ENCODE results near the gene RABGAP1L.
"Not testable (repeated sequence)": the region's sequence is repeated elsewhere in the genome, so short reads cannot be mapped to it uniquely, and the experiment has no call there.

Gene RABGAP1L

GRCh38 chr1:174703309-174703708 lies 544.0 kb downstream of the RABGAP1L start:
- no peak for DNase-seq

GRCh38 chr1:174704300-174704699 lies 545.0 kb downstream of the RABGAP1L start:
- no peak for DNase-seq

- no peak for DNase-seq
Measured at GRCh38 chr1:174710868-174711845, 551.8 kb downstream of the RABGAP1L start.

GRCh38 chr1:174711848-174712247 lies 552.5 kb downstream of the RABGAP1L start:
- DNase-seq, result not testable (repeated sequence)

GRCh38 chr1:174712541-174712940 lies 553.2 kb downstream of the RABGAP1L start:
- DNase-seq, result no peak

GRCh38 chr1:174713796-174714195 lies 554.5 kb downstream of the RABGAP1L start:
- no peak for DNase-seq

GRCh38 chr1:174719194-174719593 lies 559.9 kb downstream of the RABGAP1L start:
- DNase-seq, result no peak

- no peak for DNase-seq
Measured at GRCh38 chr1:174720618-174721017, 561.3 kb downstream of the RABGAP1L start.

GRCh38 chr1:174721246-174721645 lies 561.9 kb downstream of the RABGAP1L start:
- DNase-seq, result no peak

- no peak for DNase-seq
Measured at GRCh38 chr1:174723816-174724215, 564.5 kb downstream of the RABGAP1L start.

- no peak for DNase-seq
Measured at GRCh38 chr1:174724219-174724618, 564.9 kb downstream of the RABGAP1L start.

- no peak for DNase-seq
Measured at GRCh38 chr1:174726167-174726879, 567.0 kb downstream of the RABGAP1L start.

GRCh38 chr1:174726880-174727585 lies 567.7 kb downstream of the RABGAP1L start:
- no peak for DNase-seq

GRCh38 chr1:174734270-174734669 lies 575.0 kb downstream of the RABGAP1L start:
- no peak for DNase-seq

GRCh38 chr1:174736831-174737230 lies 577.5 kb downstream of the RABGAP1L start:
- no peak for DNase-seq

GRCh38 chr1:174740249-174740968 lies 581.1 kb downstream of the RABGAP1L start:
- no peak for DNase-seq

GRCh38 chr1:174742805-174743653 lies 583.7 kb downstream of the RABGAP1L start:
- DNase-seq, result no peak

- DNase-seq, result no peak
Measured at GRCh38 chr1:174743654-174744561, 584.6 kb downstream of the RABGAP1L start.

- no peak for DNase-seq
Measured at GRCh38 chr1:174744886-174745285, 585.6 kb downstream of the RABGAP1L start.

All from nucleus accumbens (tissue), 56 donors.